ENCODE measurements around the gene ZNF230. TPM values are rescaled to one million over a fixed set of nuclear protein-coding genes. Genes with fewer than 3 reads are reported as not detected.

ZNF230 gene
- total and polyA plus RNA-seq, 7 donors: 0.25 to 1.8 (median 1.0) TPM

DNA sequence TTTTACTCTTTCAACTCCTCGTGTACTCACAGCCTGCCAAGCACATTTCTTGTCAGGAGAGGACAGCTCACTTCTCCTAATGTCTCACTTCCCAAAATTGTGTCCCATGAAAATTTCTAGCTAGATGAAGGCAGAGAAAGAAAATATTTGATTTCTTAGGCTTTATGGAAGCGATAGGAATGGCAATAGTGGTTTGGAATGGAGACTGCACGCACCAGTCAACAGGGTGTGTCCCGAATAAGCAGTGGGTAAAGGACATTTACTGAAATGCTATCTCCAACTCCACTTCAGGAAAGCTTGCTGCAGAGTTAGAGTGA is 22.1 kb downstream of the ZNF230 start:
- TF ChIP-seq, protein P1, sequence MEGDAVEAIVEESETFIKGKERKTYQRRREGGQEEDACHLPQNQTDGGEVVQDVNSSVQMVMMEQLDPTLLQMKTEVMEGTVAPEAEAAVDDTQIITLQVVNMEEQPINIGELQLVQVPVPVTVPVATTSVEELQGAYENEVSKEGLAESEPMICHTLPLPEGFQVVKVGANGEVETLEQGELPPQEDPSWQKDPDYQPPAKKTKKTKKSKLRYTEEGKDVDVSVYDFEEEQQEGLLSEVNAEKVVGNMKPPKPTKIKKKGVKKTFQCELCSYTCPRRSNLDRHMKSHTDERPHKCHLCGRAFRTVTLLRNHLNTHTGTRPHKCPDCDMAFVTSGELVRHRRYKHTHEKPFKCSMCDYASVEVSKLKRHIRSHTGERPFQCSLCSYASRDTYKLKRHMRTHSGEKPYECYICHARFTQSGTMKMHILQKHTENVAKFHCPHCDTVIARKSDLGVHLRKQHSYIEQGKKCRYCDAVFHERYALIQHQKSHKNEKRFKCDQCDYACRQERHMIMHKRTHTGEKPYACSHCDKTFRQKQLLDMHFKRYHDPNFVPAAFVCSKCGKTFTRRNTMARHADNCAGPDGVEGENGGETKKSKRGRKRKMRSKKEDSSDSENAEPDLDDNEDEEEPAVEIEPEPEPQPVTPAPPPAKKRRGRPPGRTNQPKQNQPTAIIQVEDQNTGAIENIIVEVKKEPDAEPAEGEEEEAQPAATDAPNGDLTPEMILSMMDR (IDR thresholded peaks at IDR 0.05): no peak
- Histone ChIP-seq H3K4me1 (no peaks in the 10 kb centered on the region), H3K4me3 (peak overlapping the region; percentile 83), H3K27me3 (ENCODE audit: insufficient read depth in 3 of 3, low read length in 2 of 3) (no peaks in the 10 kb centered on the region), H3K36me3 (ENCODE audit: insufficient read depth in 1 of 2, low read depth in 1 of 2) (peaks cover 13 to 32% of the 10 kb centered on the region in 2 donors), H3K9me3 (peaks cover 26% of the 10 kb centered on the region), H3K27ac (peak overlapping the region; percentile 58)
- 34 to 42% (median 41%) methylated on average over 4 of the region's 4 CpGs for WGBS, 3 donors
- DNase-seq (no peak), ATAC-seq (no peak)
- intact Hi-C loops (cut with DNase I): no loop called here

DNA sequence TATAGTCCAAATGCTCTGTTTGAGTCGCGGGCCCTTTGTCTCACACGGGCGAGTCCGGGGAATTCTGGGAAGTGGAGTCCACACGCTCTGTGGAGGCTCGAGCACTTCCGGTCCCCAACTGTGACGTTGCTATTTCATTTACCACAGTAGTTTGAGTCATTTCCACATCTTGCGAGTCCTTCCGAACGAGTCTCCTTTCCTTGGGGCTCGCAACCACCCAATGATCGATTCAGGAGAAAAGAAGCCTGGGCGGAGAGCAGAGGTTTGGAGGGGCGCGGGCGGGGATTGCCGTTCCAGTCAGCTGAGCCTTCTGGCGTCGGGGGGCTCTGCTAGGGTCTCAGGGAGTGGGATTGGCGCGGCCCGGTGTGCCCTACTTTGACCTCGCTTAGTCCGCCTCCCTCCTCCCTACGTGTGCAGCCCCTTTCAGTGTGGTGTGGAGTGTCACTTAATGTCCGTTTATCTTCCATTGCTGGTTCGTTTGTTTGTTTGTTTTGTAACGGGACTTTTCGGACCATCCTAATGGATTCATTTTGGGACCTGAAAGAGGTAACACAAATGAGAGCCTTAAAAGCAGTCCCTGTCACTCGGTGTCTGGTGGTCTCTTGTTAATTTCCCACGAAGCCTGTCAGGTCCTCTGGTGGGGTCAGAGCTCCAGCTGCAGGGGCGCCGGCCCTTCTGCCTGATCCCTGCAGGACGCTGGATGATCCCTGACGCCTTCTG is 22.6 kb downstream of the ZNF230 start, which contains the start of gene ZNF222:
TSS of gene ZNF222 (plus strand) at position 163 of the 720 bp plus-strand sequence. CDS start at position 221, 58 bp downstream.
- 1 to 2% (median 1%) methylated on average over 37 of the region's 37 CpGs for WGBS, 3 donors
- Histone ChIP-seq H3K27me3 (ENCODE audit: insufficient read depth in 3 of 3, low read length in 2 of 3) (no peaks in the 10 kb centered on the region), H3K4me1 (no peaks in the 10 kb centered on the region), H3K4me3 (peak within 1 kb of the TSS; percentile 83), H3K9me3 (peaks cover 31% of the 10 kb centered on the region), H3K27ac (peak within 1 kb of the TSS; percentile 58), H3K36me3 (ENCODE audit: insufficient read depth in 1 of 2, low read depth in 1 of 2) (peaks cover 13 to 37% of the 10 kb centered on the region in 2 donors)
- TF ChIP-seq, protein P1 (IDR thresholded peaks at IDR 0.05): no peak
- DNase-seq: peak; percentile 80 to 84
- ATAC-seq: peak; percentile 64 to 98 (median 96)
- intact Hi-C loops (cut with DNase I): no loop called here

DNA sequence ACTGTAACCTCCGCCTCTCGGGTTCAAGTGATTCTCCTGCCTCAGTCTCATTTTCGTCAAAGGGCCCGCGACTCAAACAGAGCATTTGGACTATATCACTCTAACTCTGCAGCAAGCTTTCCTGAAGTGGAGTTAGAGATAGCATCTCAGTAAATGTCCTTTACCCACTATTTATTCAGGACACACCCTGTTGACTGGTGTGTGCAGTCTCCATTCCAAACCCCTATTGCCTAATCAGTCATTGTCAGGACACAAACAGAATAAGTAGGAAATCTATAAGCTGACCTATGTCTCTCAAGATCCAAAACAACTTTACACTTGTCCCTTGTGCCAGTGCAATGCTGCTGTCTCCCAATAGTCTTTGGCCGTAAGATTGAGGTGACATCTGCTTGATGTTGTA is 23.9 kb downstream of the ZNF230 start:
- H3K9me3 ChIP-seq: peaks cover 43% of the 10 kb centered on the region
- intact Hi-C loops (cut with DNase I): no loop called here
- H3K4me3 ChIP-seq: no peak overlapping the region
- DNase-seq (no peak), ATAC-seq (no peak)
- TF ChIP-seq, protein P1 (IDR thresholded peaks at IDR 0.05): no peak
- peaks cover 14 to 49% of the 10 kb centered on the region in 2 donors for H3K36me3 ChIP-seq (ENCODE audit: insufficient read depth in 1 of 2, low read depth in 1 of 2)
- H3K4me1 ChIP-seq: no peaks in the 10 kb centered on the region
- H3K27ac ChIP-seq: no peak overlapping the region
- WGBS, 3 donors: 96 to 99% (median 97%) methylated on average over 6 of the region's 6 CpGs
- no peaks in the 10 kb centered on the region for H3K27me3 ChIP-seq (ENCODE audit: insufficient read depth in 3 of 3, low read length in 2 of 3)

DNA sequence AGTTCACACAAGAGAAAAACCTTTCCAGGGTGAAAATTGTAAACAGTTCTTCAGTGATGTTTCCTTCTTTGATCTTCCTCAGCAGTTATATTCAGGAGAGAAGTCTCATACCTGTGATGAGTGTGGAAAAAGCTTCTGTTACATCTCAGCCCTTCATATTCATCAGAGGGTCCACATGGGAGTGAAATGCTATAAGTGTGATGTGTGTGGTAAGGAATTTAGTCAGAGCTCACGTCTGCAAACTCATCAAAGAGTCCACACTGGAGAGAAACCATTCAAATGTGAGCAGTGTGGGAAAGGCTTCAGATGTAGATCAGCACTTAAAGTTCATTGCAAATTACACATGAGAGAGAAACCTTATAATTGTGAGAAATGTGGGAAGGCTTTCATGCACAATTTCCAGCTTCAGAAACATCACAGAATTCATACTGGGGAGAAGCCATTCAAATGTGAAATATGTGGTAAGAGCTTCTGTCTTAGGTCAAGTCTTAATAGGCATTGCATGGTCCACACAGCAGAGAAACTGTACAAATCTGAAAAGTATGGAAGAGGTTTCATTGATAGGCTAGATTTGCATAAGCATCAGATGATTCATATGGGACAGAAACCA is 29.3 kb downstream of the ZNF230 start:
- no peak for ATAC-seq
- TF ChIP-seq, protein P1 (IDR thresholded peaks at IDR 0.05): no peak
- peaks cover 82% of the 10 kb centered on the region for H3K9me3 ChIP-seq
- H3K27me3 ChIP-seq (ENCODE audit: insufficient read depth in 3 of 3, low read length in 2 of 3): no peaks in the 10 kb centered on the region
- peaks cover 24 to 58% of the 10 kb centered on the region in 2 donors for H3K36me3 ChIP-seq (ENCODE audit: insufficient read depth in 1 of 2, low read depth in 1 of 2)
- no peaks in the 10 kb centered on the region for H3K4me1 ChIP-seq
- no peak overlapping the region for H3K27ac ChIP-seq
- 88 to 97% (median 95%) methylated on average over 1 of the region's 1 CpG for WGBS, 3 donors
- intact Hi-C loops (cut with DNase I): no loop called here
- DNase-seq: no peak
- no peak overlapping the region for H3K4me3 ChIP-seq
